Lung (tissue), 12 donors: Measurements from ENCODE around the gene CLIC1. TPM values are rescaled to one million over a fixed set of nuclear protein-coding genes. Genes with fewer than 3 reads are reported as not detected.

ENCODE experiments used
- ATAC-seq: fragments of 200-7000 bp; cut with Tn5 transposase; one replicate; pipeline ENCODE4 v1.9.1; 2020; ENCODE audit warnings: moderate number of reproducible peaks; ENCODE audit not compliant: insufficient read depth, low FRiP score
- DNase-seq, 3 donors: peaks; one replicate each; pipeline ENCODE4 v3.0.0-alpha.2; 2013 to 2017
- H3K27ac ChIP-seq, 2 donors: one replicate each; pipeline ENCODE4 v1.5.1; 2013; ENCODE audit warnings: mild to moderate bottlenecking in 2 of 2, moderate library complexity in 2 of 2, control low read depth in 1 of 2, inconsistent platforms in 1 of 2, low read depth in 1 of 2, low read length in 1 of 2
- H3K27me3 ChIP-seq, 3 donors: one replicate each; pipeline ENCODE4 v1.5.1; 2013; ENCODE audit warnings: low read length in 2 of 3; ENCODE audit not compliant: control insufficient read depth in 3 of 3, insufficient read depth in 3 of 3
- H3K36me3 ChIP-seq, 4 donors: one replicate each; pipeline ENCODE4 v1.5.1; 2013; ENCODE audit warnings: low read length in 4 of 4, mild to moderate bottlenecking in 1 of 4, moderate library complexity in 1 of 4; ENCODE audit not compliant: control insufficient read depth in 4 of 4, insufficient read depth in 4 of 4
- H3K4me1 ChIP-seq, 5 donors: one replicate each; pipeline ENCODE4 v1.5.1; 2013; ENCODE audit warnings: low read length in 5 of 5, mild to moderate bottlenecking in 2 of 5, moderate library complexity in 1 of 5; ENCODE audit not compliant: control insufficient read depth in 5 of 5, insufficient read depth in 5 of 5
- H3K4me3 ChIP-seq: one replicate; pipeline ENCODE4 v1.5.1; 2013; ENCODE audit warnings: mild to moderate bottlenecking, control low read depth, moderate library complexity
- H3K9ac ChIP-seq, 2 donors: one replicate each; pipeline ENCODE4 v1.5.1; 2013; ENCODE audit warnings: low read length in 2 of 2, control low read depth in 1 of 2; ENCODE audit not compliant: insufficient read depth in 1 of 2
- H3K9me3 ChIP-seq, 4 donors: one replicate each; pipeline ENCODE4 v1.5.1; 2013; ENCODE audit warnings: low read length in 3 of 4, mild to moderate bottlenecking in 1 of 4, moderate library complexity in 1 of 4; ENCODE audit not compliant: control insufficient read depth in 4 of 4, insufficient read depth in 3 of 4
- WGBS, 2 donors: extraction: QIAGEN DNeasy Blood & Tissue Kit; methylation state at CpG; one replicate each; pipeline ENCODE4 v1.1.7; 2013; 5-methylcytosine and 5-hydroxymethylcytosine counted together
- polyA plus RNA-seq, 2 donors: library from polyadenylated mRNA; stranded (reverse); fragments of 200-250 nt; gene quantifications; one replicate each; pipeline ENCODE4 v1.2.1, GENCODE V29; 2013
- total RNA-seq, 2 donors: library from RNA; depleted of rRNA in 1 of 2; stranded (reverse); fragments of >200 nt in 1 of 2; gene quantifications; one replicate each; pipeline ENCODE4 v1.2.1, GENCODE V29; 2014 to 2021
- TF ChIP-seq, protein P1 (sequence below): IDR thresholded peaks from 2 replicates; pipeline ENCODE4 v1.5.1; 2012; ENCODE audit warnings: mild to moderate bottlenecking; ENCODE audit errors: control extremely low read depth, extremely low read depth
- donor health status: control.
- donor health status: control.
- donor health status: Bipolar disorder and iron deficiency.
- donor health status: healthy.
- donor health status: DM: yes; HTN: yes; CAD: no.

CLIC1 gene
- total and polyA plus RNA-seq, 4 donors: 231 to 763 (median 378) TPM

DNA sequence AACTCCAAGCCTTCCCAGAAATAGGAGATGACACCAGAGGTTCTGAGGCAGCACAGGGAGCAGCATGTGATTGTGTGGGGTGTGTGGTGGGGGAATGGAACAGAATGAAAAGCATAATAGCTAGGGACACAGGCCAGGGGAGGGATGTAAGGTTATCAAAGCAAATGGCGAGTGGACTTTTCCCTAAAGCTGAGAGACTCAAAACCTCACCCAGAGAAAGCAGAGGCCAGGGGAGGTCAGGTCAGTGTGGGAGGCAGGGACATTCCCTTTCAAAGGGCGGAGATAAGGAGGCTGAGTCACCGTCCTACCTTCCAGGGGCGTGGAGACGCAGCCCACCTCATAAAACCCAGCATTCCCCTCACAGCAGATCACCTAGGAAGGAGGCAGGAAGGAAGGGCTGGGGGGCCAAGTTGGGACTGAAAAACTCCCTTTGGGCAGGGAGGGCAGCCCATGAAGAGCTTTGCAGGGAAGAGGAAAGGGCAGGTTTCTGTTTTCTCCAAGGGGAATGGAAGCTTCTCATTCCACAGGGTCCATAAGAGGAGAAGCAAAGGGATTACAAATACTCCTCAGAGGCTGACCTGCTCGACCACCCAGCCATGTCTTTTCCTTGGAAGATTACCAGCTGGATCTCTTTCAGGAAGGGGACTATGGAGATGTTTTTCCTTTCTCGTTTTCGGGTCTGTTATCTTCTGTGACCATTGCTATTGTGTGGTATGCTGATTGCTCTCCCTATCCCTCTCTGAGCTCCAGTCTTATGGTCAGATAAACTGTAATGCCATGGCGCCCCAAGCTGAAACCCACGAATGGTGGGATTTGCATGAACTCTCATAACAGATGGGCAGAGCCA is 45.9 kb downstream of the CLIC1 start:
- no peaks in the 10 kb centered on the region for H3K27me3 ChIP-seq
- TF ChIP-seq, protein P1, sequence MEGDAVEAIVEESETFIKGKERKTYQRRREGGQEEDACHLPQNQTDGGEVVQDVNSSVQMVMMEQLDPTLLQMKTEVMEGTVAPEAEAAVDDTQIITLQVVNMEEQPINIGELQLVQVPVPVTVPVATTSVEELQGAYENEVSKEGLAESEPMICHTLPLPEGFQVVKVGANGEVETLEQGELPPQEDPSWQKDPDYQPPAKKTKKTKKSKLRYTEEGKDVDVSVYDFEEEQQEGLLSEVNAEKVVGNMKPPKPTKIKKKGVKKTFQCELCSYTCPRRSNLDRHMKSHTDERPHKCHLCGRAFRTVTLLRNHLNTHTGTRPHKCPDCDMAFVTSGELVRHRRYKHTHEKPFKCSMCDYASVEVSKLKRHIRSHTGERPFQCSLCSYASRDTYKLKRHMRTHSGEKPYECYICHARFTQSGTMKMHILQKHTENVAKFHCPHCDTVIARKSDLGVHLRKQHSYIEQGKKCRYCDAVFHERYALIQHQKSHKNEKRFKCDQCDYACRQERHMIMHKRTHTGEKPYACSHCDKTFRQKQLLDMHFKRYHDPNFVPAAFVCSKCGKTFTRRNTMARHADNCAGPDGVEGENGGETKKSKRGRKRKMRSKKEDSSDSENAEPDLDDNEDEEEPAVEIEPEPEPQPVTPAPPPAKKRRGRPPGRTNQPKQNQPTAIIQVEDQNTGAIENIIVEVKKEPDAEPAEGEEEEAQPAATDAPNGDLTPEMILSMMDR: no peak
- DNase-seq (no peak), ATAC-seq (no peak)
- H3K9me3 ChIP-seq: no peaks in the 10 kb centered on the region
- no peaks in the 10 kb centered on the region for H3K4me1 ChIP-seq
- H3K4me3 ChIP-seq: no peak overlapping the region
- no peak overlapping the region for H3K9ac ChIP-seq
- H3K36me3 ChIP-seq: peaks cover 23 to 69% (median 33%) of the 10 kb centered on the region in 4 donors
- H3K27ac ChIP-seq: no peak overlapping the region
- 78 to 87% methylated on average over 10 of the region's 10 CpGs for WGBS, 2 donors

DNA sequence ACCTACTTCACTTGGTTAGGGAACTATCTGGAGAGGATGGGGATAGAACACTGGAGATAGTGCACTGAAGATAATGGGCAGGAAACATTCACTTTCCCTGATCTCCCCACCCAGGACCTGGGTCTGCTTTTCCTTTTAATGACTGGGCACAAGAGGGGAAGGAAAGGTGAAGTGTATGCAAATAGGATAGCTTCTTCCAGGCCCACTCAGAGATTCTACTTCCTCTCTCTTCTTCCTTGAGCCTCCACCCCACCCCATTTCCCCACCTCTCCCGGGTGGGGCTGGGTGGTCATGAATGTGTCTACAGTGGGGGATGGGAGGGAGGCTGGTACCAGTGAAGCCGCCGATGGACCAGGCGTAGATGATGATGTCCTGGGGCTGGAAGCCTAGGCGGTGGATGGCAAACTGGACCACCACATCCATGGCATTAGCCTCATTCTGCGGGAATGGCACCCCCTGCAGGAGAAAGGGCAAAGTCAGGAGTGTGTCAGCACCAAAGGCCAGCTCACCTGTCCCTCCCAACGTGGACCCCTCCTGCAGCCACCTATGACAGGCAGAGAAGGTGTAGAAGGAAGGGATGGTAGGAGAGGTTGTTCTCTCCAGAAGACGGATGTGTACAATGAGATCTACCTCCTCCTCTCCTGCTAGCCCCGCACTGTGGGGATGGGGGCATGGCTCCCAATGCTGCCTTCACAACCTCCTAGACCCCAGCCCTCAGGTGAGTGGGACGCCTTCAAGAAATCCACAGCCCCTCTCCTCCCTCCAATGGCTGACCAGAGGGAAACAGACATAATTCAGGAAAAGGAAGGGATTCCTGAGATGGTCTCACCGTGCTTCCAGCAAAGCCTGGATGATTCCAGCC is 46.9 kb downstream of the CLIC1 start:
- Histone ChIP-seq H3K9me3 (no peaks in the 10 kb centered on the region), H3K27ac (no peak overlapping the region), H3K4me3 (no peak overlapping the region), H3K4me1 (no peaks in the 10 kb centered on the region), H3K27me3 (no peaks in the 10 kb centered on the region), H3K36me3 (peaks cover 22 to 63% (median 30%) of the 10 kb centered on the region in 4 donors), H3K9ac (no peak overlapping the region)
- 80 to 81% methylated on average over 11 of the region's 11 CpGs for WGBS, 2 donors
- ATAC-seq: no peak
- no peak for DNase-seq
- TF ChIP-seq, protein P1: no peak

DNA sequence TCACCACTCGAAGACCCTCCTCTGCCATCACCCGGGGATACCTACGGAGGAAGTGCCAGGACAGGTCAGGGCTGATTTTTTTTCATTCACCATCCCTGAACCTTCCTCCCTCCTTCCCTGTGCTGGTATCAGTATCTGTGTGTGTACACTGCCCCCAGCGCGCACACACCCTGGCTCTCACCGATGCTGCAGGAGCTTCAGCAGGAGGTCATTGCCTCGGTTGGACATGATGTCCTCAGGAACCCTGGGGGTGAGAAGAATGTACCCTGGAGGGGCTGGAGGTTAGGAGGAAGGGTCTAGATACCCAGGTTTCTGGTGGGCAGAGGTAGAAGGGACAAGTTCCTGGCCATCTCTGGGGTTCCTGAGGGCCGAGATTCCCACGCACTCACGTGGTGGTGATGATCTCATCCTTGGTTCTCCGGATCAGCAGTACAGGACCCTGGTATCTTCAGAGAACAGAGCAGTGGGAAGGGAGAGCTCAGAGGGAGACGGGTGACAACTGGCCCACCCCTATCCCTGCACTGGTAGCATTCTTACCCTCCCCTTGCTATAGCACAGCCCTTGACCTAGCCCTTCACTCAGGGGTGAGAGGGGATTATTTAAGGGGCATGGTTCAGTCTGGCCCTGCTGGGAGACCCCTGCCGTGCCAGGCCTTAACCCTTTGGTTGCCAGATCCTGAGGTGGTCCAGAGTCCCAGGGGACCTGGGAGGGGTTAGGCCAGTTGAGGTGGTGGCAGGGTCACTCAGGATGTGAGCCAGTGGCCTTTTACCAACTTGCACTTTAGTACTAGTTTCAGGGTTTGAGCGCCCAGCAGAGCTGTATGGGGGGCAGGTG is 48.3 kb downstream of the CLIC1 start:
- TF ChIP-seq, protein P1: no peak

More for the DNA sequence above, 48.3 kb downstream of the CLIC1 start:
- no peak for ATAC-seq
- no peak overlapping the region for H3K27ac ChIP-seq
- 87 to 89% methylated on average over 14 of the region's 14 CpGs for WGBS, 2 donors
- peaks cover 17 to 53% (median 26%) of the 10 kb centered on the region in 4 donors for H3K36me3 ChIP-seq
- DNase-seq: no peak
- H3K27me3 ChIP-seq: no peaks in the 10 kb centered on the region
- no peak overlapping the region for H3K4me3 ChIP-seq
- no peak overlapping the region for H3K9ac ChIP-seq
- peaks cover 0 to 8% (median 0%) of the 10 kb centered on the region in 5 donors for H3K4me1 ChIP-seq
- no peaks in the 10 kb centered on the region for H3K9me3 ChIP-seq
